Measurements from ENCODE around the gene MAP2K4. TPM values are rescaled to one million over a fixed set of nuclear protein-coding genes. Genes with fewer than 3 reads are reported as not detected.

The MAP2K4 gene
- total and polyA plus RNA-seq, 2 of the 8 experiments (the other 6 are each of a cell fraction or from before 2014, with no cell fraction given), result 14.2 to 37.3 TPM

DNA sequence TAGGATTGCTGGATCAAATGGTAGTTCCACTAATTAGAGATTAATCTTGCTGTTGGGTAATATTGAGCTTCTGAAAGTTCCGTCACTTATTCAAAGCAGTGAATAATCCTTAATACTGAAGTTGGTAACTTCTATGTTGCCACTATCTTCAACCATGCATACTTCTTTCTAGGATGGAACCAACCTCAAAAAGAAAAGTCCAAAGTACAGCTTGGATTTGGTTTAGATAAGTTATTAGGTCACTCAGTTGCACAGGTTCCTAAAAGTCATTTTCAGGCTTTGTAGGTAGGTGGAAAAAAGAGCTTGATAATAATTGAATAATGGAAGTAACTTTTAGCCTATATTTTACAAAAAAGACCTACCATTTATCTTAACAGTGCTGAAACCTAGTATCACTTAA lies 78.7 kb downstream of the MAP2K4 start:
- Histone ChIP-seq H3K4me1 (replicated peaks in 1 of 4; ENCODE audit: control insufficient read depth in 3 of 4, insufficient read depth in 4 of 4, low read length in 3 of 4) (no peaks in the 10 kb centered on the region), H4K91ac (replicated peaks; ENCODE audit: insufficient read length, low read length) (no peak overlapping the region), H2BK20ac (ENCODE audit: low read length) (no peak overlapping the region), H2BK120ac (replicated peaks; ENCODE audit: low read depth, low read length) (no peak overlapping the region), H4K8ac (ENCODE audit: extremely low read depth, insufficient read depth, low read length) (no peak overlapping the region), H3K4me3 (ENCODE audit: extremely low read depth in 1 of 4, insufficient read depth in 2 of 4, low read depth in 3 of 4, low read length in 4 of 4) (no peak overlapping the region), H3K27ac (ENCODE audit: low read depth, low read length) (no peak overlapping the region), H3K9ac (replicated peaks in 1 of 4; ENCODE audit: extremely low read depth in 1 of 4, low read depth in 3 of 4, low read length in 3 of 4) (no peak overlapping the region), H3K23ac (ENCODE audit: insufficient read length) (no peak overlapping the region), H3K14ac (ENCODE audit: insufficient read length) (no peak overlapping the region), H3K27me3 (replicated peaks in 1 of 4; ENCODE audit: control insufficient read depth in 3 of 4, extremely low read depth in 1 of 4, insufficient read depth in 3 of 4, low read length in 3 of 4) (no peaks in the 10 kb centered on the region), H2AFZ (ENCODE audit: low read length) (no peak overlapping the region), H3K79me2 (ENCODE audit: control insufficient read depth in 1 of 2, insufficient read depth in 2 of 2, low read length in 2 of 2) (peaks cover 0 to 7% of the 10 kb centered on the region in 2 experiments; a peak in 1 of 4 replicates), H2BK12ac (ENCODE audit: low read depth, low read length) (no peak overlapping the region), H3K56ac (replicated peaks; ENCODE audit: insufficient read length, low read depth, low read length) (no peak overlapping the region), H2BK5ac (ENCODE audit: low read depth, low read length) (no peak overlapping the region), H3K23me2 (ENCODE audit: low read depth, low read length) (no peaks in the 10 kb centered on the region), H3K4me2 (ENCODE audit: insufficient read depth in 1 of 2, low read depth in 2 of 2, low read length in 2 of 2) (no peak overlapping the region), H3K18ac (ENCODE audit: extremely low read depth, low read length) (no peak overlapping the region), H2AK5ac (ENCODE audit: low read depth, low read length) (no peak overlapping the region), H3K9me3 (ENCODE audit: insufficient read depth in 2 of 2, low read depth in 1 of 2, low read length in 1 of 2) (no peaks in the 10 kb centered on the region), H3K79me1 (ENCODE audit: low read depth, low read length) (no peaks in the 10 kb centered on the region), H2BK15ac (ENCODE audit: low read length) (no peak overlapping the region), H4K5ac (ENCODE audit: insufficient read length, low read depth, low read length) (no peak overlapping the region), H4K20me1 (replicated peaks in 1 of 2; ENCODE audit: control insufficient read depth in 1 of 2, insufficient read depth in 2 of 2, low read length in 2 of 2) (no peaks in the 10 kb centered on the region), H3K36me3 (ENCODE audit: control insufficient read depth in 2 of 4, insufficient read depth in 4 of 4, low read length in 3 of 4) (peaks cover 0 to 9% (median 0%) of the 10 kb centered on the region in 4 experiments; a peak in 3 of 8 replicates), H3K4ac (replicated peaks; ENCODE audit: insufficient read length, low read depth, low read length) (no peak overlapping the region)
- FAIRE-seq (no peak), DNase-seq (ENCODE audit: low read depth in 1 of 2, low spot score in 2 of 2) (no peak)
- POLR2A ChIA-PET (ENCODE audit: partially characterized antibody), result no interaction called here
- CTCF ChIA-PET (ENCODE audit: partially characterized antibody), result no interaction called here
- WGBS, 2 experiments (ENCODE audit: extremely low coverage in 1 of 2, insufficient coverage in 1 of 2, insufficient read length in 1 of 2, insufficient replicate concordance in 2 of 2, low coverage in 1 of 2, low lambda C conversion rate in 2 of 2, missing lambda C conversion rate in 1 of 2), result 93% methylated on average over 1 of the region's 1 CpG; no CpG with 5 or more reads in 1 of the 2 experiments
- TF ChIP-seq CHD1 (IDR thresholded peaks at IDR 0.05; ENCODE audit: low read depth, low read length) (no peak), CBX8 (IDR thresholded peaks at IDR 0.05; ENCODE audit: borderline replicate concordance, low read depth, low read length) (no peak), KDM4A (IDR thresholded peaks at IDR 0.05; ENCODE audit: low read depth, low read length, severe bottlenecking) (no peak), RAD21 (IDR thresholded peaks at IDR 0.05 in 1 of 2, conservative IDR thresholded peaks at IDR 0.05 in 1 of 2; ENCODE audit: low read depth in 2 of 2, low read length in 2 of 2) (no peak), HDAC2 (IDR thresholded peaks at IDR 0.05; ENCODE audit: borderline replicate concordance in 1 of 2, low read depth in 2 of 2, low read length in 2 of 2) (no peak), CEBPB (IDR thresholded peaks at IDR 0.05; ENCODE audit: low read depth, low read length) (no peak), KDM1A (IDR thresholded peaks at IDR 0.05; ENCODE audit: borderline replicate concordance, low read length) (no peak), SIRT6 (IDR thresholded peaks at IDR 0.05; ENCODE audit: low read length) (no peak), TEAD4 (IDR thresholded peaks at IDR 0.05; ENCODE audit: low read depth, low read length) (no peak), RNF2 (IDR thresholded peaks at IDR 0.05; ENCODE audit: borderline replicate concordance, low read depth, low read length, missing control alignments, poor library complexity, severe bottlenecking) (no peak), NRF1 (IDR thresholded peaks at IDR 0.05; ENCODE audit: low read depth, low read length) (no peak), TAF1 (IDR thresholded peaks at IDR 0.05; ENCODE audit: low read depth, low read length) (no peak), HDAC6 (IDR thresholded peaks at IDR 0.05; ENCODE audit: low read depth, low read length) (no peak)
- TF ChIP-seq, protein P1, sequence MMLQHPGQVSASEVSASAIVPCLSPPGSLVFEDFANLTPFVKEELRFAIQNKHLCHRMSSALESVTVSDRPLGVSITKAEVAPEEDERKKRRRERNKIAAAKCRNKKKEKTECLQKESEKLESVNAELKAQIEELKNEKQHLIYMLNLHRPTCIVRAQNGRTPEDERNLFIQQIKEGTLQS (IDR thresholded peaks at IDR 0.05; ENCODE audit: insufficient read depth, low read depth, low read length), result no peak
